ENCODE measurements around the gene FRMPD2. TPM values are rescaled to one million over a fixed set of nuclear protein-coding genes. Genes with fewer than 3 reads are reported as not detected.

The FRMPD2 gene
- total and polyA plus RNA-seq, 2 experiments from 2014 or later: 0.10 to 0.30 TPM

- Histone ChIP-seq H3K4me2 (peak overlapping the region; percentile 87), H3K4me1 (ENCODE audit: insufficient read depth) (peaks cover 11% of the 10 kb centered on the region), H3K27ac (peak overlapping the region; percentile 99), H3K4me3 (peak overlapping the region; percentile 96), H3K9me3 (ENCODE audit: low read depth) (no peaks in the 10 kb centered on the region), H3K79me2 (peaks cover 47% of the 10 kb centered on the region), H2AFZ (peak overlapping the region; percentile 90), H3K9me2 (replicated peaks; ENCODE audit: insufficient read depth) (no peaks in the 10 kb centered on the region), H4K20me1 (ENCODE audit: insufficient read depth, poor library complexity, severe bottlenecking) (peaks cover 33% of the 10 kb centered on the region), H3K27me3 (no peaks in the 10 kb centered on the region), H3K36me3 (replicated peaks; ENCODE audit: insufficient read depth, low read depth) (no peaks in the 10 kb centered on the region)
- TF ChIP-seq CTCF (IDR thresholded peaks at IDR 0.05; ENCODE audit: poor library complexity) (no peak), EZH2 (IDR thresholded peaks at IDR 0.05; ENCODE audit: borderline replicate concordance) (no peak), EZH2phosphoT487 (IDR thresholded peaks at IDR 0.05; ENCODE audit: low read depth, severe bottlenecking, unreplicated experiment) (no peak)
- under 1% methylated on average over 24 of the region's 70 CpGs for WGBS (ENCODE audit: low lambda C conversion rate, missing lambda C conversion rate)
- DNase-seq (ENCODE audit: low spot score): peak; percentile 77
Measured at GRCh38 chr10:48306870-48307710, 32.6 kb upstream of the FRMPD2 start.

- Histone ChIP-seq H3K4me1 (ENCODE audit: insufficient read depth) (peaks cover 11% of the 10 kb centered on the region), H3K4me2 (peak within 1 kb of the TSS; percentile 87), H3K79me2 (peaks cover 40% of the 10 kb centered on the region), H2AFZ (peak within 1 kb of the TSS; percentile 90), H3K9me3 (ENCODE audit: low read depth) (no peaks in the 10 kb centered on the region), H3K27me3 (no peaks in the 10 kb centered on the region), H4K20me1 (ENCODE audit: insufficient read depth, poor library complexity, severe bottlenecking) (peaks cover 28% of the 10 kb centered on the region), H3K36me3 (replicated peaks; ENCODE audit: insufficient read depth, low read depth) (no peaks in the 10 kb centered on the region), H3K9me2 (replicated peaks; ENCODE audit: insufficient read depth) (no peaks in the 10 kb centered on the region), H3K27ac (peak within 1 kb of the TSS; percentile 99), H3K4me3 (peak within 1 kb of the TSS; percentile 96)
- TF ChIP-seq EZH2 (IDR thresholded peaks at IDR 0.05; ENCODE audit: borderline replicate concordance): no peak
- no peak for TF ChIP-seq CTCF (IDR thresholded peaks at IDR 0.05; ENCODE audit: poor library complexity)
- TF ChIP-seq EZH2phosphoT487 (IDR thresholded peaks at IDR 0.05; ENCODE audit: low read depth, severe bottlenecking, unreplicated experiment): no peak
- WGBS (ENCODE audit: low lambda C conversion rate, missing lambda C conversion rate): 1% methylated on average over 43 of the region's 86 CpGs
- peak; percentile 95 for DNase-seq (ENCODE audit: low spot score)
Measured at GRCh38 chr10:48306265-48306869, 31.9 kb upstream of the FRMPD2 start, which contains the start of gene MAPK8. MAPK8 (plus strand) TSS chr10:48306677; CDS start chr10:48401661, 94,984 bp downstream.

- Histone ChIP-seq H4K20me1 (ENCODE audit: insufficient read depth, poor library complexity, severe bottlenecking) (peaks cover 28% of the 10 kb centered on the region), H3K4me3 (no peak overlapping the region), H3K4me1 (ENCODE audit: insufficient read depth) (peaks cover 11% of the 10 kb centered on the region), H2AFZ (peak overlapping the region; percentile 57), H3K79me2 (peaks cover 35% of the 10 kb centered on the region), H3K9me2 (replicated peaks; ENCODE audit: insufficient read depth) (no peaks in the 10 kb centered on the region), H3K4me2 (peak overlapping the region; percentile 78), H3K27ac (peak overlapping the region; percentile 54), H3K36me3 (replicated peaks; ENCODE audit: insufficient read depth, low read depth) (no peaks in the 10 kb centered on the region), H3K27me3 (no peaks in the 10 kb centered on the region), H3K9me3 (ENCODE audit: low read depth) (no peaks in the 10 kb centered on the region)
- DNase-seq (ENCODE audit: low spot score): no peak
- TF ChIP-seq CTCF (IDR thresholded peaks at IDR 0.05; ENCODE audit: poor library complexity): no peak
- no peak for TF ChIP-seq EZH2 (IDR thresholded peaks at IDR 0.05; ENCODE audit: borderline replicate concordance)
- no peak for TF ChIP-seq EZH2phosphoT487 (IDR thresholded peaks at IDR 0.05; ENCODE audit: low read depth, severe bottlenecking, unreplicated experiment)
- WGBS (ENCODE audit: low lambda C conversion rate, missing lambda C conversion rate): 74% methylated on average over 9 of the region's 9 CpGs
Measured at GRCh38 chr10:48305905-48306264, 31.4 kb upstream of the FRMPD2 start.

Measured in hepatocyte (in vitro differentiated cells).